Left renal cortex interstitium (tissue), 4 donors: Measurements from ENCODE around the gene ZNF474. TPM values are rescaled to one million over a fixed set of nuclear protein-coding genes. Genes with fewer than 3 reads are reported as not detected.

ENCODE experiments used
- DNase-seq, 4 donors: peaks; one replicate each; pipeline ENCODE4 v3.0.0-alpha.2; 2013; ENCODE audit warnings: low read depth in 4 of 4, low spot score in 2 of 4, missing footprints in 1 of 4
- polyA plus RNA-seq, 4 donors: library from polyadenylated mRNA; unstranded; fragments of 120-200 nt; gene quantifications; one replicate each; pipeline ENCODE4 v1.2.1, GENCODE V29; 2013; ENCODE audit not compliant: insufficient read length in 4 of 4

ZNF474 gene
- polyA plus RNA-seq, 4 donors: 0.32 to 0.77 (median 0.59) TPM

DNA sequence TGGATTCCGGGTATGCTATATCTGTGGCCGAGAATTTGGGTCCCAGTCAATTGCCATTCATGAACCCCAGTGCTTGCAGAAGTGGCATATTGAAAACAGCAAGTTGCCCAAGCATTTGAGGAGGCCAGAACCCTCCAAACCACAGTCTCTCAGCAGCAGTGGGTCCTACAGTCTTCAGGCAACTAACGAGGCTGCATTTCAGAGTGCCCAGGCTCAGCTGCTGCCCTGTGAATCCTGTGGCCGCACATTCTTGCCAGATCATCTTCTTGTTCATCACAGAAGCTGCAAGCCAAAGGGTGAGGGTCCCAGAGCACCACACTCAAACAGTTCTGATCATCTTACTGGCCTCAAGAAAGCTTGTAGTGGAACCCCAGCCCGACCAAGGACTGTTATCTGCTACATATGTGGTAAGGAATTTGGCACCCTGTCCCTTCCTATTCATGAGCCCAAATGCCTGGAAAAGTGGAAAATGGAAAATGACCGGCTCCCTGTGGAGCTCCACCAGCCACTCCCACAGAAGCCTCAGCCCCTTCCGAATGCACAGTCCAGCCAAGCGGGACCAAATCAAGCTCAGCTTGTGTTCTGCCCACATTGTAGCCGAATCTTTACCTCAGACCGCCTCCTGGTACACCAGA is 23.0 kb downstream of the ZNF474 start:
- no peak for DNase-seq

- no peak for DNase-seq
These were observed 23.9 kb downstream of the ZNF474 start for GRCh38 chr5:122153230-122153629.

DNA sequence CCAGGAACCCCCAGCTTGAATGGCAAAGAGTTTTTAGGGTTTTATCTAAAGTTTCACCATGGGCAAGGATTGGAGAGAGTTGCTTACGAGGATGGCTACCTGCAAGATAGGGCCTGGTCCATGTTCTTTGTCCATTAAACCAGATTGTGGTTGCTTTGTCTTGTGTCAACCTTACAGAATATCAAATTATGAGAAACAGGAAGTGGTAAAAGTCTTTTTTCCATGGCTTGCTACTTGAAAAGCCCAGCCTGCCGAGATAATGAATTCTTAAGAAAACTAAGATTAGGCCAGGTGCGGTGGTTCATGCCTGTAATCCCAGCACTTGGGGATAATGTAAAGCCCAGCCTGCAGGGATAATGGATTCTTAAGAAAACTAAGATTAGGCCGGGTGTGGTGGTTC is 24.4 kb downstream of the ZNF474 start:
- no peak for DNase-seq

GRCh38 chr5:122154491-122154890 is 25.1 kb downstream of the ZNF474 start:
- DNase-seq: no peak

- DNase-seq: no peak
These were observed 25.6 kb downstream of the ZNF474 start for GRCh38 chr5:122154910-122155309.

DNA sequence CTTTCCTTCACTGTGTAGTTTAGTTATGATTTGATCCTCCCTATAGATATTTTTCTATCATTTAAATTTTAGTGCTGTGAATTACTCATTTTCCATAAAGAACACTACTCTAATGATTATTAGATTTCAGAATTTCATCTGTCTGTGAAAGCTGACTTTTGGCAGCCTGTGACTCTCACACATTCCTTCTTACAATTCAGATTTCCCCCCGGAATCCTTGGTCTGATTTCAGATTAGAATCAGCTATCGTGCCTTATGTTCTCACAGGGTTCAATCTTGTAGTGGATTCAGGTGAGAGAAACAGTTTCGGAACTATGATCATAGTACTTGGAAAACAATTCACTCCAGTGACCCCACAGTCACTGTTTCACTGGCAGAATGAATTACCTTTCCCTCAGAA is 26.2 kb downstream of the ZNF474 start:
- DNase-seq: no peak

- no peak for DNase-seq
These were observed 27.5 kb downstream of the ZNF474 start for GRCh38 chr5:122156724-122157325.

- DNase-seq: no peak
These were observed 32.8 kb downstream of the ZNF474 start for GRCh38 chr5:122162100-122162638.

GRCh38 chr5:122163121-122164069 is 34.0 kb downstream of the ZNF474 start:
- DNase-seq: no peak

GRCh38 chr5:122164070-122164435 is 34.7 kb downstream of the ZNF474 start:
- no peak for DNase-seq

GRCh38 chr5:122164831-122165558 is 35.6 kb downstream of the ZNF474 start:
- no peak for DNase-seq

- DNase-seq: no peak
These were observed 36.3 kb downstream of the ZNF474 start for GRCh38 chr5:122165559-122166078.

- DNase-seq: no peak
These were observed 40.2 kb downstream of the ZNF474 start for GRCh38 chr5:122169350-122170103.

GRCh38 chr5:122170620-122171019 is 41.3 kb downstream of the ZNF474 start:
- no peak for DNase-seq

GRCh38 chr5:122172207-122172606 is 42.9 kb downstream of the ZNF474 start:
- DNase-seq: no peak

DNA sequence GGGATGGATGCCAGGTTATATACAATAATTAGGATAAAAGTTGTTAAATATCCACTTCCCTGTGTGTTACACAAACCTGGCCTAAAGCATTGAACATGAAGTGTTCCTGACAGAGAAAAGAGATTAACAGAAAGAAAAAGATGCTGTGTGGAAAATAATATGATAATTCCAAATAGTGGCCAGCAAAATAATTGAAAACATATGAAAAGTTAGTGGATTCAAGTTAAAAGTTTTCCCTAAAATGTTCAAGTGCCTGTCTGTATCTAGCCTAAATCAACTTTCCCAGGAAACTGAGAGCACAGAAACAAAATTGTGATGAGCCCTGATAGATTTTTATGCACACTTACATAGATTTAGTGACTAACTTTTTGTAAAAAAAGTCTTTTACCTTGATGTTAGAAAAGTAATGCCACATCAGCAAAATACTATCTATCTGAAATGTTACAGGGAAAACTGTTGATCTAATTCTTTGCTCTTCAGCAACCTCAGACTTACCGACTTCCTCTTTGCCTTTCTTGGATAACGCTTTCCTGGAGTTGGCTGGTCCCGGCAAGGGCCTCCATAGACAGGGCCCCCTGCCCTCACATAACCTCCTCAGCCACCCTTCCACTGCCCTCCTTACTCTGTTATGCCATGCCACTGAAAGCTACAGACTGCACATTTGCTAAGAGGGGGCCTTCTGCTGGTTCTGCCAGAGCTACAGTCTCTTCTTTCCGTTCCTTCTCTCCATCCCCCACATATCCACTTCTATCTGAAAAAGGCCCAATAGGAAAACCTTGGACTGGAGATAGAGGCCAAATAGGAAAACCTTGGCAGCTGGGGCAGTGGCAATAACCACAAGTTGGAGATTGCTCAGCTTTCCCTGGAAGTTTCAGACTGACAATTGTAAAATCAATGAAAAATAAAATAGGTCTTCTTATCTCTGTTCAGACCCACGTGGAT is 44.4 kb downstream of the ZNF474 start:
- DNase-seq: no peak

DNA sequence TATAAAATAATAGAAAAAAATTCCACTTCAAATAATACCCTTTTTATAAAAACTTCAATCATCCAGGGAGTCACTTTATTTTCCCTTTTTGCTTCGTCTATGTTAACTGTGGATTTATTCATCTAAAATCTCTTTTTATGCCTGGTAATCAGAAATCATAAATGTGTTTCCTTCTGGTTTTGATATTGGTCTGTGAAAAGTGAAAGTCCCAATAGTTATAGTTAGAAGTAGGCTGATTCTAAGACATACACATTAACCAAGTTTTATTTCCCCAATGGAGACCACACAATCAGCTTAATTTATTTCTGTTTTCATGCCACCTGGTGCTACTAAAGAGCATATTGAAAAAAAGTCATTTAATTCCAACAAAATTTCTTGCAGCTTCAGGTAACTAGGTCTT is 45.7 kb downstream of the ZNF474 start:
- DNase-seq: no peak

- no peak for DNase-seq
These were observed 46.5 kb downstream of the ZNF474 start for GRCh38 chr5:122175852-122176251.

DNA sequence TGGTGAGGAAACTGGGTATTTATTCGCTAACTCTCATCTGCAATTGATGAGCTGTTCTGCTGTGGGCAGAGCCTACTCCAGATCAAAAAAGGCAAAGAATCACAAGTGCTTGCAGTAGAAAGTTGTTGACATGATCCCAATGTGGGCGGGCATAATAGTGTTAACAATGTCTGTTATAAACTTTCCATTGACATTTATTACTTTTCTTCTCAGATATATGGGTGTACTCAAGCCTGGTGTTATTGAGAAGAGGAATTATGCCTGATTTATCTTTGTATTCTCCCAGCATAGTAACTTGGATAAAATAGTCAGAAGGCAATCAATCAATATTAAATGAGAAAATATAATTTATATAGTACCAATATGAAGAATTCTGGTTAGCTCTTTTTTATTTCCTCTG is 47.8 kb downstream of the ZNF474 start:
- DNase-seq: no peak
